NB4 (cell line): ENCODE measurements around the gene CFAP97D2.

ENCODE experiments used
- MYC ChIP-seq: IDR thresholded peaks from 2 replicates; pipeline ENCODE4 v1.6.1; 2011; ENCODE audit warnings: low read depth, low read length
- POLR2A ChIP-seq: IDR thresholded peaks from 2 replicates; pipeline ENCODE4 v1.6.1; 2011; ENCODE audit warnings: mild to moderate bottlenecking; ENCODE audit not compliant: insufficient read length; ENCODE audit errors: extremely low read depth

GRCh38 chr13:114226088-114226487, 47.0 kb downstream of the CFAP97D2 start:
- TF ChIP-seq POLR2A (no peak), MYC (no peak)
